ENCODE results near the gene KANSL3.

KANSL3 gene

GRCh38 chr2:96662360-96662759, 24.2 kb upstream of the KANSL3 start:
- ATAC-seq = no peak
- TF ChIP-seq ZNF70 (CRISPR knock-in tag; IDR thresholded peaks at IDR 0.05) (no peak), BACH2 (CRISPR knock-in tag; IDR thresholded peaks at IDR 0.05; ENCODE audit: borderline replicate concordance) (no peak), PPARA (CRISPR knock-in tag; IDR thresholded peaks at IDR 0.05; ENCODE audit: borderline replicate concordance) (no peak), OSR1 (CRISPR knock-in tag; IDR thresholded peaks at IDR 0.05) (no peak), ZFP3 (CRISPR knock-in tag; IDR thresholded peaks at IDR 0.05) (no peak), TOX (CRISPR knock-in tag; IDR thresholded peaks at IDR 0.05; ENCODE audit: borderline replicate concordance) (no peak), CSDC2 (CRISPR knock-in tag; IDR thresholded peaks at IDR 0.05) (no peak), CREB5 (CRISPR knock-in tag; IDR thresholded peaks at IDR 0.05; ENCODE audit: low read depth) (no peak), ZNF8 (CRISPR knock-in tag; IDR thresholded peaks at IDR 0.05) (no peak)

GRCh38 chr2:96661324-96661723, 23.2 kb upstream of the KANSL3 start:
- ATAC-seq = no peak
- TF ChIP-seq ZC3H10 (CRISPR knock-in tag; IDR thresholded peaks at IDR 0.05) (no peak), ISL1 (CRISPR knock-in tag; IDR thresholded peaks at IDR 0.05) (no peak), GLIS3 (CRISPR knock-in tag; IDR thresholded peaks at IDR 0.05) (no peak), SNAI2 (CRISPR knock-in tag; IDR thresholded peaks at IDR 0.05) (no peak), TSHZ2 (CRISPR knock-in tag; IDR thresholded peaks at IDR 0.05) (no peak), ZFP3 (CRISPR knock-in tag; IDR thresholded peaks at IDR 0.05) (no peak), RARB (CRISPR knock-in tag; IDR thresholded peaks at IDR 0.05) (no peak), BACH2 (CRISPR knock-in tag; IDR thresholded peaks at IDR 0.05; ENCODE audit: borderline replicate concordance) (no peak), ZNF565 (CRISPR knock-in tag; conservative IDR thresholded peaks at IDR 0.05; ENCODE audit: low read depth) (no peak), ARNTL (CRISPR knock-in tag; IDR thresholded peaks at IDR 0.05; ENCODE audit: borderline replicate concordance, low read depth) (no peak), OSR1 (CRISPR knock-in tag; IDR thresholded peaks at IDR 0.05) (no peak), ZNF70 (CRISPR knock-in tag; IDR thresholded peaks at IDR 0.05) (no peak), CSRNP3 (CRISPR knock-in tag; IDR thresholded peaks at IDR 0.05) (no peak), ZFP30 (CRISPR knock-in tag; IDR thresholded peaks at IDR 0.05) (no peak)

GRCh38 chr2:96656540-96656939, 18.4 kb upstream of the KANSL3 start:
- TF ChIP-seq SNAI2 (CRISPR knock-in tag; IDR thresholded peaks at IDR 0.05) (no peak), ZFP3 (CRISPR knock-in tag; IDR thresholded peaks at IDR 0.05) (no peak), ZNF8 (CRISPR knock-in tag; IDR thresholded peaks at IDR 0.05) (no peak), TCF4 (CRISPR knock-in tag; IDR thresholded peaks at IDR 0.05; ENCODE audit: borderline replicate concordance) (no peak), BACH2 (CRISPR knock-in tag; IDR thresholded peaks at IDR 0.05; ENCODE audit: borderline replicate concordance) (no peak), ESRRG (CRISPR knock-in tag; IDR thresholded peaks at IDR 0.05) (no peak), RARB (CRISPR knock-in tag; IDR thresholded peaks at IDR 0.05) (no peak), TOX (CRISPR knock-in tag; IDR thresholded peaks at IDR 0.05; ENCODE audit: borderline replicate concordance) (no peak), GLIS3 (CRISPR knock-in tag; IDR thresholded peaks at IDR 0.05) (no peak), OSR1 (CRISPR knock-in tag; IDR thresholded peaks at IDR 0.05) (no peak), CSDC2 (CRISPR knock-in tag; IDR thresholded peaks at IDR 0.05) (no peak), ZNF70 (CRISPR knock-in tag; IDR thresholded peaks at IDR 0.05) (no peak), ZFP30 (CRISPR knock-in tag; IDR thresholded peaks at IDR 0.05) (no peak), TSHZ2 (CRISPR knock-in tag; IDR thresholded peaks at IDR 0.05) (no peak), ARNTL (CRISPR knock-in tag; IDR thresholded peaks at IDR 0.05; ENCODE audit: borderline replicate concordance, low read depth) (no peak), PPARA (CRISPR knock-in tag; IDR thresholded peaks at IDR 0.05; ENCODE audit: borderline replicate concordance) (no peak)
- no peak for ATAC-seq
